NCI-H1105 treated with DMSO at 0.1 percent for 48 hours (cell line): ENCODE results near the gene KIR2DL1.
"Not testable (repeated sequence)": the region's sequence is repeated elsewhere in the genome, so short reads cannot be mapped to it uniquely, and the experiment has no call there.

Experiments
- DNase-seq: peaks from one replicate; lab custom pipeline; 2025; lab: John Stamatoyannopoulos, UW

Gene KIR2DL1

DNA sequence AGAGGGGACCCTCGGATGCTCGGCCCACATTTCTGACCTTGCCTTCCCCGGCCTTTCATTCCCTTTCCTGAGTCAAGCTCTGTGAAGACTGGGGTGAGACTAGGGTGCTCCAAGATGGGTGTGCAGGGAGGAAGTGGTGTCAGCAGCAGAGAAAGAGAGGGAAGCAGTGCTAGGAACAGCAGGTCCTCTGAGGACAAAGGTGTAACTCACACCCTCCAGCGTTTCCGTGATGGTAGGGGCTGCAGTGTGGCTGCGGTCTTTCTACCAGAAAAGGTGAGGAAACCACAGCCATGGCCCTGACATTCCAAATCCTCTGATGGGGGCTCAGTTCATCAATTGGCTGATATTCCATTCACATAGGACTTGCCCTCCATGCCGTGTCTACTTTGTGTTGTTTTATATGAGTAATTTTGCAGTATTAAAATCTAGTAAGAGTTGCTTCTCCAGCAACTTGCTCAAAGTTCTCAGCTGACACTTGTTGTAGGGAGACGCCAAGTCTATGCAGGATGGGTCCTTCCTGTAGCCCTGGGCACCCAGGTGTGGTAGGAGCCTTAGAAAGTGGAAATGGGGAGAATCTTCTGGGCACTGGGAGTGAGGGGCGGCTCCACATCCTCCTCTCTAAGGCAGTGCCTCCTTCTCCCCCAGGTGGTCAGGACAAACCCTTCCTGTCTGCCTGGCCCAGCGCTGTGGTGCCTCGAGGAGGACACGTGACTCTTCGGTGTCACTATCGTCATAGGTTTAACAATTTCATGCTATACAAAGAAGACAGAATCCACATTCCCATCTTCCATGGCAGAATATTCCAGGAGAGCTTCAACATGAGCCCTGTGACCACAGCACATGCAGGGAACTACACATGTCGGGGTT, 48.3 kb downstream of the KIR2DL1 start:
- DNase-seq: no peak

DNA sequence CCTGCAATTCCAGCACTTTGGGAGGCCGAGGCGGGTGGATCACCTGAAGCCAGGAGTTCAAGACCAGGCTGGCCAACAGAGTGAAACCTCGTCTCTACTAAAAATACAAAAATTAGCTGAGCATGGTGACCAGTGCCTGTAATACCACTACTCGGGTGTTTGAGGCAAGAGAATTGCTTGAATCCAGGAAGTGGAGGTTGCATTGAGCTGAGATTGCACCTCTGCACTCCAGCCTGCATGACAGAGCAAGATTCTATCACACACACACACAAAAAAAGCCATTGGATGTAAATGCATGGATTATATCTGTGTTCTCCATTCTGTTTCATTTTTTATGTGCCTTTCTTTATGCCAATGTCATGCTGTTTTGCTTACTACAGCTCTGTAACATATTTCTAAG, 54.8 kb downstream of the KIR2DL1 start:
- not testable (repeated sequence) for DNase-seq

DNA sequence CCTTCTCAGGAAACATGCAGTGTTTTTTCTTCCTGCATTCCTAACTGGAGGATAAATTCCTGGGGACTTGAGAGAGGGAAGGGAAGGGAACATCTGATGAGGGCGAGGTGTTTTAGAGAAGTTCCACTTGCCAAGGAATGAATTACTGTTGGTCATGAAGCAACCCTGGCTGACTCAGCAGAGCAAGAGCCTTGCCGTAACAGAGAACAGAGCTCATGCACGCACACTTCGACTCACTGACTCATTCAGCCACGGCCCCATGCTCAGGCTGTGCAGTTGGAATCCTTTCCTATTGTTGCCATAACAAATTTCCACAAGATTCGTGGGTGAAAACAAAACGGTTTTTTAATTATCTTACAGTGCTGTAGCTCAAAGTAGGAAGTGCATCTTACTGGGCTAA, 55.7 kb downstream of the KIR2DL1 start:
- not testable (repeated sequence) for DNase-seq

DNA sequence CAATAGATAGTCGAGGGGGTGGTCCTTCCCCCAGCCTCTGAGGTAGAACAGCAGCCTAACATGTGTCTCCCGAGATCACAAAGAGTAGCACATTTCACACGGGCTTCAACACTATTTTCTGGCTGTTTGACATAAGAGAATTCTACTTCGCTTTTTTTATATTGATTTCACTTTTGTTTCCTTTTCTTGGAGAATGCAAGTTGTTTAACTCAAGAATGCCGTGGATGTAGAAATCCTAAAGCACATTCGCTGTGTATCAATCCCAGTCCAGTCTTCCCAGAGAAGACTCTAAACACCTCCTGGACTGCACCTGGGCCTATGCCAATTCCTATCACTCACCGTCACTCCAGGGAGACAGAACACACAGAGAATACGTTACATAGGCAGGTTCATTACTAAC, 58.5 kb downstream of the KIR2DL1 start:
- DNase-seq: not testable (repeated sequence)

DNA sequence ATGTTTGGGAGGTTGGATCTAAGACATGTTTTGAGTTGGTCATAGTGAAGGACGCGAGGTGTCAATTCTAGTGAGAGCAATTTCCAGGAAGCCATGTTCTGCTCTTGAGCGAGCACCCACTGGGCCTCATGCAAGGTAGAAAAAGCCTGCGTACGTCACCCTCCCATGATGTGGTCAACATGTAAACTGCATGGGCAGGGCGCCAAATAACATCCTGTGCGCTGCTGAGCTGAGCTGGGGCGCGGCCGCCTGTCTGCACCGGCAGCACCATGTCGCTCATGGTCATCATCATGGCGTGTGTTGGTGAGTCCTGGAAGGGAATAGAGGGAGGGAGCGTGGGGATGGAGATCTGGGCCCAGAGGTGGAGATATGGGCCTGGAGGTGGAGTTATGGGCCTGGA, 62.9 kb downstream of the KIR2DL1 start, which contains the start of gene KIR2DS4:
TSS of gene KIR2DS4 (plus strand) at position 181 of the 400 bp plus-strand sequence.
- not testable (repeated sequence) for DNase-seq
